Measurements from ENCODE around the gene CFAP99.
"Not testable (repeated sequence)": the region's sequence is repeated elsewhere in the genome, so short reads cannot be mapped to it uniquely, and the experiment has no call there.

Gene CFAP99

GRCh38 chr4:2449511-2450392 is 31.0 kb downstream of the CFAP99 start:
- DNase-seq: no peak

GRCh38 chr4:2450394-2451035 is 31.8 kb downstream of the CFAP99 start:
- DNase-seq: no peak

- DNase-seq: no peak
Measured at GRCh38 chr4:2451036-2451520, 32.3 kb downstream of the CFAP99 start.

GRCh38 chr4:2451821-2452785 is 33.3 kb downstream of the CFAP99 start:
- no peak for DNase-seq

- no peak for DNase-seq
Measured at GRCh38 chr4:2457481-2458295, 38.9 kb downstream of the CFAP99 start.

- DNase-seq: no peak
Measured at GRCh38 chr4:2458546-2459491, 40.1 kb downstream of the CFAP99 start.

- DNase-seq: no peak
Measured at GRCh38 chr4:2459589-2460349, 41.0 kb downstream of the CFAP99 start.

- no peak for DNase-seq
Measured at GRCh38 chr4:2461246-2461960, 42.6 kb downstream of the CFAP99 start.

GRCh38 chr4:2462218-2462991 is 43.6 kb downstream of the CFAP99 start:
- DNase-seq: peak; percentile 68

GRCh38 chr4:2462992-2463762 is 44.4 kb downstream of the CFAP99 start:
- no peak for DNase-seq

- no peak for DNase-seq
Measured at GRCh38 chr4:2465032-2465431, 46.3 kb downstream of the CFAP99 start.

GRCh38 chr4:2465544-2465943 is 46.8 kb downstream of the CFAP99 start:
- not testable (repeated sequence) for DNase-seq

- peak; percentile 92 for DNase-seq
Measured at GRCh38 chr4:2468456-2469191, 49.9 kb downstream of the CFAP99 start, which contains the start of gene RNF4. RNF4 (plus strand) TSS chr4:2469106; CDS start chr4:2490494, 21,388 bp downstream.

GRCh38 chr4:2469192-2469984 is 50.6 kb downstream of the CFAP99 start:
- peak; percentile 68 for DNase-seq

- no peak for DNase-seq
Measured at GRCh38 chr4:2470791-2471190, 52.0 kb downstream of the CFAP99 start.

GRCh38 chr4:2472187-2472586 is 53.4 kb downstream of the CFAP99 start:
- no peak for DNase-seq

Measured in stimulated activated CD4-positive, alpha-beta T cell treated with anti-CD3 and anti-CD28 coated beads, Interleukin-12 subunit alpha, Interleukin-12 subunit beta, amount 100 ng/mL, for 4 hours (primary cell).